Gastrocnemius medialis (tissue), 4 donors: ENCODE results near the gene USP54. TPM values are rescaled to one million over a fixed set of nuclear protein-coding genes. Genes with fewer than 3 reads are reported as not detected.

Source experiments
- ATAC-seq, 2 donors: fragments of 150-250 bp; one replicate each; pipeline ENCODE4 v1.9.1; 2016
- DNase-seq, 2 donors: peaks; one replicate each; pipeline ENCODE4 v3.0.0-alpha.2; 2019
- H3K27ac ChIP-seq, 4 donors: fragments of 200-600 bp; sonication (generic); 1 replicate in 1 of 4; 2 replicates in 3 of 4; pipeline ENCODE4 v1.5.1; 2016 to 2018; ENCODE audit warnings: mild to moderate bottlenecking in 2 of 4, moderate library complexity in 1 of 4
- H3K27me3 ChIP-seq, 3 donors: fragments of 200-600 bp; sonication (generic) in 2 of 3; 1 replicate in 1 of 3; 2 replicates in 2 of 3; pipeline versions ENCODE4 v1.5.1 to v1.6.0; 2016 to 2019; ENCODE audit warnings: mild to moderate bottlenecking in 1 of 3, moderate library complexity in 1 of 3
- H3K36me3 ChIP-seq, 2 donors: fragments of 200-600 bp; sonication (generic) in 1 of 2; one replicate each; pipeline ENCODE4 v1.5.1; 2017 to 2018
- H3K4me1 ChIP-seq, 2 donors: fragments of 200-600 bp; sonication (generic) in 1 of 2; one replicate each; pipeline ENCODE4 v1.5.1; 2016 to 2017; ENCODE audit warnings: mild to moderate bottlenecking in 2 of 2
- H3K4me3 ChIP-seq, 4 donors: fragments of 200-600 bp; sonication (generic) in 3 of 4; 1 replicate in 1 of 4; 2 replicates in 3 of 4; pipeline ENCODE4 v1.5.1; 2016 to 2019; ENCODE audit warnings: mild to moderate bottlenecking in 2 of 4
- H3K9me3 ChIP-seq, 3 donors: fragments of 200-600 bp; sonication (generic) in 2 of 3; 1 replicate in 1 of 3; 2 replicates in 2 of 3; pipeline ENCODE4 v1.5.1; 2016 to 2019
- CTCF ChIP-seq, 5 experiments: fragments of 450-650 bp in 3 of 5; fragments of 200-600 bp in 2 of 5; sonication (generic) in 2 of 5; IDR thresholded peaks in 4 of 5; conservative IDR thresholded peaks in 1 of 5; 1 replicate in 4 of 5; 2 replicates in 1 of 5; pipeline ENCODE4 v1.5.1; 2016 to 2019; ENCODE audit warnings: antibody characterized with exemption in 5 of 5, mild to moderate bottlenecking in 3 of 5, moderate library complexity in 3 of 5
- POLR2A ChIP-seq, 2 donors: fragments of 450-650 bp; IDR thresholded peaks; one replicate each; pipeline ENCODE4 v1.6.1; 2017; ENCODE audit warnings: antibody characterized with exemption in 2 of 2, mild to moderate bottlenecking in 2 of 2, moderate library complexity in 2 of 2
- in situ Hi-C, 4 donors: fragments of 200-750 bp; cut with MboI; loops; one replicate each; pipeline versions ENCODE4 v1.15.0 to v1.8.0; 2017; ENCODE audit warnings: low sequenced_read_pairs in 4 of 4
- intact Hi-C: fragments of 100-400 bp; cut with DNase I; formaldehyde crosslinking; loops from one replicate; pipeline ENCODE4 v1.15.1; 2023; ENCODE audit warnings: low total_unique reads
- total RNA-seq, 4 donors: library from RNA; depleted of rRNA; stranded (reverse); fragments of >200 nt; gene quantifications; one replicate each; pipeline versions ENCODE4 v1.1.0 to v1.2.3, GENCODE V29; 2016

The USP54 gene
- total RNA-seq, 4 donors from 2014 or later, result 89.8 to 276 (median 154) TPM

GRCh38 chr10:73448384-73448783 lies 142.8 kb downstream of the USP54 start:
- peaks cover 6 to 11% of the 10 kb centered on the region in 2 donors for H3K4me1 ChIP-seq
- peak overlapping the region in 1 of 4 donors; percentile 40 for H3K27ac ChIP-seq
- H3K4me3 ChIP-seq, result no peak overlapping the region
- peaks cover 0 to 41% of the 10 kb centered on the region in 2 donors for H3K36me3 ChIP-seq
- in situ Hi-C loops, result no loop called here
- no peaks in the 10 kb centered on the region for H3K9me3 ChIP-seq
- ATAC-seq (no peak), DNase-seq (no peak)
- TF ChIP-seq CTCF (IDR thresholded peaks at IDR 0.05 in 4 of 5, conservative IDR thresholded peaks at IDR 0.05 in 1 of 5), result no peak
- TF ChIP-seq POLR2A (IDR thresholded peaks at IDR 0.05), result no peak
- H3K27me3 ChIP-seq, result no peaks in the 10 kb centered on the region
- intact Hi-C loops, result no loop called here

Other genes starting within 250 kb of the USP54 start
- 1 to 10 TPM in 2 of 4 donors, under 1 TPM in 2; 0.20 to 1.8 (median 1.1) TPM for gene CFAP70, start 232.5 kb downstream of the USP54 start, total RNA-seq
- 100 to 1,000 TPM; 169 to 203 (median 186) TPM for gene ANXA7, start 177.3 kb downstream of the USP54 start, total RNA-seq
- 10 to 100 TPM in 3 of 4 donors, 1 to 10 TPM in 1; 1.4 to 49.4 (median 30.4) TPM for gene MSS51, start 157.8 kb downstream of the USP54 start, total RNA-seq
- gene PPP3CB, start 95.3 kb downstream of the USP54 start, total RNA-seq, result 10 to 100 TPM; 60.1 to 91.6 (median 68.7) TPM
- gene MYOZ1, start 50.1 kb upstream of the USP54 start, total RNA-seq, result 1,000 to 10,000 TPM in 2 of 4 donors, 100 to 1,000 TPM in 2; 560 to 1,364 (median 992) TPM
- 100 to 1,000 TPM in 1 of 4 donors, 10 to 100 TPM in 3; 26.8 to 117 (median 46.8) TPM for gene SYNPO2L, start 64.7 kb upstream of the USP54 start, total RNA-seq
- gene AGAP5, start 106.8 kb upstream of the USP54 start, total RNA-seq, result 1 to 10 TPM; 1.6 to 4.1 (median 3.1) TPM
- 10 to 100 TPM; 43.6 to 90.5 (median 69.6) TPM for gene SEC24C, start 153.0 kb upstream of the USP54 start, total RNA-seq
- 10 to 100 TPM; 25.3 to 41.8 (median 32.7) TPM for gene CHCHD1, start 190.7 kb upstream of the USP54 start, total RNA-seq
- 10 to 100 TPM; 52.6 to 81.4 (median 78.9) TPM for gene ZSWIM8, start 194.3 kb upstream of the USP54 start, total RNA-seq
- 10 to 100 TPM in 1 of 4 donors, 1 to 10 TPM in 3; 7.8 to 21.7 (median 9.2) TPM for gene NDST2, start 220.3 kb upstream of the USP54 start, total RNA-seq